Suppressor macrophage (primary cell): ENCODE results near the gene TASP1.

Experiments used
- DNase-seq, 4 experiments: peaks; one replicate each; pipeline ENCODE4 v3.0.0-alpha.2; 2020 to 2022

The TASP1 gene

DNA sequence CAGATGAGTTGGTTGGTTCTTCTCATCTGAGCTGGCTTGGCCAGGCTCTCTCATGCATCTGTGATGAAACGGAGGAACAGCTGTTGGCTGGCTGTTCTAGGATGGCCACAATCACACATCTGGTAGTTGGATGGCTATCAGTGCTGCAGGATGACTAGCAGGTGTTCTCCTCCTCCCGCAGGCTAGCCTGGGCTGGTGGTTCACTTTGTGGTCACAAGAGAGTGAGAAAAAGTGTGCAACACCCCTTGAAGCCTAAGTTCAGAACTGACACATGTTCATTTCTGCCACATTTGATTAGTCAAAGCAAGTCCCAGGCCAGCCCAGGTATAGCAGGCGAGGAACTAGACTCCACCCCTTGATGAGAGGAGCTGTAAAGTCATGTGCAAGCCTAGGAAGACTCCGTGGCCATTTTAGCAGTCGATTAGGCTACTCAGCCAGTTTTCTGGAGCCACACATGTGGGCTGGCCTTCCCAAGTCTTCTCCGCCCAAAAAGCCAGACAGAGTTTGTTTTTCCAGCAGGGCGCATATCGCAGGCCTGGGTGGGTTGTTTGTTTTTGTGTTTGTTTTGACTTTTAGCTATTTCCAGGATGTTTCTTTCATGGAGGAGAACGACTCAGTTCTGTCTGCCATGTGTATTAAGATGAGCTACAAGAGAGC is 296.9 kb downstream of the TASP1 start:
- no peak for DNase-seq

DNA sequence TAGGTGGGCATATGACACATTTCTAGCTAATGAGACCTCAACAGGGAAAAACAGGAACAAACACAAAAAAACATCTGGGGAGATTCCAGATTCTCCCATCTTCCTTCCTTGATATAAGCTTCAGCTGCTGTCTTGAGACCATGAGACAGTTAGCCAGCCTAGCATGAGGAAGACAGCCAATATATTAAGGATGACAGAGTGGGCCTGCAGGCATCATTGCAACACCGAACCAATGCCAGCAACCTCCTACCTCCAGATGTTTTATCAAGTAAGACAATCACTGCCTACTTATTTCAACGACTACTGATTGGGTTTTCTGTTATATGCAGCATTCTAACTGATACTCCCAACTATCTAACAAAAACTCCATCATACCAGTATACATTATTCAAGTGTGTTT is 298.6 kb downstream of the TASP1 start:
- DNase-seq = no peak
